GM04503 (cell line): ENCODE results near the gene MBNL2.
A peak's percentile ranks its signal among the peaks of the same experiment; 100 is the strongest.
"Not testable (repeated sequence)": the region's sequence is repeated elsewhere in the genome, so short reads cannot be mapped to it uniquely, and the experiment has no call there.

ENCODE experiments used
- DNase-seq: peaks from one replicate; pipeline ENCODE4 v3.0.0-alpha.2; 2012; ENCODE audit warnings: low read depth

MBNL2 gene, protein sequence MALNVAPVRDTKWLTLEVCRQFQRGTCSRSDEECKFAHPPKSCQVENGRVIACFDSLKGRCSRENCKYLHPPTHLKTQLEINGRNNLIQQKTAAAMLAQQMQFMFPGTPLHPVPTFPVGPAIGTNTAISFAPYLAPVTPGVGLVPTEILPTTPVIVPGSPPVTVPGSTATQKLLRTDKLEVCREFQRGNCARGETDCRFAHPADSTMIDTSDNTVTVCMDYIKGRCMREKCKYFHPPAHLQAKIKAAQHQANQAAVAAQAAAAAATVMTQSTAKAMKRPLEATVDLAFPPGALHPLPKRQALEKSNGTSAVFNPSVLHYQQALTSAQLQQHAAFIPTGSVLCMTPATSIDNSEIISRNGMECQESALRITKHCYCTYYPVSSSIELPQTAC

DNA sequence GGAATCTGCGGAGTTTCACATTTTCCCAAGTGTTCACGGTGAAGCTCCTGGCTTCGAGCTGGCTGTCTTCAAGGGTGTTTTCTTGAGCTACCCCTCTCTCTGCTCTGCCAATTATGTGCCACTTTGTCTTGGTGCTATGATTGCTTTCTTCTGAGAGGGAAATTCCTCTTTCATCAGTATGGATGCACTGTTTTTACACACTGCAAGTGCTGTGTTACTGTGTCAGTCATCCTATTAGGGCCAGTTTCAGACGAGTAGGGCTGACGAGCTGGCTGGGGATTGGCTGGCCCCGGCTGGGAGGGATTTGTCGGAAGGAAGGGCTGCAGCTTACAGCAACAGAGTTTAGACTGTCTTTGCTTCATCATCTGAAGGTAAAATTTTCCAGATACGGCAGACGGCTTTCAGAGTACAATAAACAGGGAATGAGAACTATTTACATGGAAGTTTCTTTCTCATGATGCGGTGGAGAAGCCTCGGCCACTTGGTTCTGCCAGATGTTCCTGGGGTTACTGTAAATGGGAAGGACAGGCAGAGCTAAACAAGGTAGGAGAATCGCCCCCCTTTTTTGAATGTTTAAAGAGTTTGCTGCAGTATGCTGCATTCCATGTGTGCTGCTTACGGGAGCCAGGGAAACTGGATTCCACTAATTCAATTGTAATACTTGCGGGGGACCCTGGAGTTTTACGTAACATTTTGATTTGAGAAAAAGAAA, at the start of gene MBNL2:
TSS of gene MBNL2 (plus strand) at position 345 of the 712 bp plus-strand sequence. CDS start 53,903 bp downstream, outside the sequence.
- DNase-seq, result peak; percentile 69

DNA sequence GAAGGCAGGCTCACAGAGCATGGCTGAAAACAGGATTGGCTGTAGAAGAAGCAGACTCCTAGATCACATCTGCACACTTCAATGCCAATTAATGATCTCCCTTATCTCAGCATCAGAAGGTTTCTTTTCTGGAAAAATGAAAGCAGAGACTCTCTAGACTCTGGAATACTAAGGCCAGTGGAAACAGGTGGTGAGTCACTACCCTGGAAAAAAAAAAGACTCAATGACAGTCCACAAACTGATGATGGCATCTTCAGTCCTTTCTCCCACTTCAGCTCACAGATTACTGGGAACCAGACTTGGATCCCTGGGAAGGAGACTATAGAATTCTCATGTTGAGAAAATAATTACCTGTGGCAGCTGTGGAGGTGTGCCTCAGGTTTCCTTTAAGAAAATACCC, 47.5 kb upstream of the MBNL2 start:
- no peak for DNase-seq

- no peak for DNase-seq
Measured at GRCh38 chr13:97175041-97175440, 47.1 kb upstream of the MBNL2 start.

- DNase-seq, result no peak
Measured at GRCh38 chr13:97179501-97179900, 42.6 kb upstream of the MBNL2 start.

GRCh38 chr13:97182111-97182890, 39.8 kb upstream of the MBNL2 start:
- no peak for DNase-seq

- DNase-seq, result no peak
Measured at GRCh38 chr13:97185291-97185690, 36.8 kb upstream of the MBNL2 start.

GRCh38 chr13:97185751-97186150, 36.4 kb upstream of the MBNL2 start:
- no peak for DNase-seq

DNA sequence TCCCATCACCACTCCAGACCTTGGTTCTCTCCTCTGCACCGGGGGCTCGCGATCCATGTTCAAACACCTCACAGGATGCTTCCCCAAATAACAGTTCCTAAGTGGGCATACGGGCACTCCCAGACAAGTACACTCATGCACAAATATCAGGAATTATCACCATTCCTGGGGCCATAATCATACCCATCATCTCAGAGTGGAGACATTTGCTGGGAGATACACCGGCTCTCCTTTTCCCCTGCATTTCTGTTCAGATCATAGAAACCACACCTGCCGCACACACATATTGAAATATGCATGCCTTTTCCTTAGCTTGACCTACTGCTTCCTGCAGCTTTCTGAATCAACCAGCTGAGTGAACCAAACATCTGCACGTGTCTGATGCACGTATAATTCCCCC, 33.9 kb upstream of the MBNL2 start:
- DNase-seq, result no peak

DNA sequence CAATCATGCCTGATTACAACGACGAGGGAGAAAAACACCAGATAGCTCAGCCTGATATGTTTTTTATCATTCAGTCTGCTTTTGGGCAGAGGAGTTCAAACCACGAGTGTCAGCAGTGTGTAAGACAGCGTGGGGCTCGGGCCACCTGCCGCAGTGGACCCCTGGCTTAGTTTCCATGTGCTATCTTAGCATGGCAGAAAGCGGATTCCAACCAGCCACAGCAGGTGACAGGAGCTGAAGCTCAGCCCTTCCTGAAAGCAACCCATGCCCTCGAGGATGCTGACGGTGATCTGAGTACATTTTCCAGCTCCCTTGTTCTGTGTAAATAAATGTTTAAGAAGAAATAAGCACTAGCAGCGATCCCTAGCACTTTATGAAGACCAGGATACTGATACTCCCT, 32.2 kb upstream of the MBNL2 start:
- no peak for DNase-seq

- DNase-seq, result no peak
Measured at GRCh38 chr13:97191142-97191541, 31.0 kb upstream of the MBNL2 start.

GRCh38 chr13:97191615-97192014, 30.5 kb upstream of the MBNL2 start:
- DNase-seq, result no peak

- no peak for DNase-seq
Measured at GRCh38 chr13:97192166-97192565, 30.0 kb upstream of the MBNL2 start.

DNA sequence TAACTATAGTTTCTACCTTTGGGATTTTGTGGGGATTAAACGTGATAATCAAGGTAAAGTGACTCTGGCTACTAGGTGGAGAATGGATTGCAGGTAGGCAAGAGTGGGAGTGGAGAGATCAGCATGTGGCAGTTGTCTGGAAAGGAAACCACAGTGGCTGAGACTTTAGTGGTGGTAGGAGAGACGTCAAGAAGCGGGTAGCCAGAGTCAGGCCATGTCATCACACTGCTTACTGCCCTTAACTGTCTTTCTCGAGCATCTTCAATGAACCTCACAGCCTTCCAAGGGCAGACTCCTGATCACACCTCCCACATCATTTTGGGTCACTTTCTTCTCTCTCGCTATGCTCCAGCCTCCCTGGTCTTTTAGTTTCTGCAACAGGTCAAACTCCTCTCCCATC, 28.6 kb upstream of the MBNL2 start:
- DNase-seq, result no peak

DNA sequence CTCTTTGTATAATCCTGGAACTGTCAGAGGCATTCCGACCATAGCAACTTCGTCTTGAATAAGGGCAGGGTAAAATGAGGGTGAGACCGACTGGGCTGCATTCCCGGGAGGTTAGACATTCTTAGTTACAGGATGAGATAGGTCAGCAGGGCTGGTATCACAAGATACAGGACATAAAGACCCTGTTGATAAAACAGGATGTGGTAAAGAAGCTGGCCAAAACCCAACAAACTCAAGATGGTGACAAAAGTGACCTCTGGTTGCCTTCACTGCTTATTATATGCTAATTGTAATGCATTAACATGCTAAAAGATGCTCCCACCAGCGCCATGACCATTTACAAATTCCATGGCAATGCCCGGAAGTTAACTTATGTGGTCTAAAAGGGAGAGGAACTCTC, 27.7 kb upstream of the MBNL2 start:
- DNase-seq, result no peak

GRCh38 chr13:97196340-97196739, 25.8 kb upstream of the MBNL2 start:
- DNase-seq, result no peak

GRCh38 chr13:97198753-97199152, 23.4 kb upstream of the MBNL2 start:
- DNase-seq, result no peak

- no peak for DNase-seq
Measured at GRCh38 chr13:97199451-97199850, 22.7 kb upstream of the MBNL2 start.

DNA sequence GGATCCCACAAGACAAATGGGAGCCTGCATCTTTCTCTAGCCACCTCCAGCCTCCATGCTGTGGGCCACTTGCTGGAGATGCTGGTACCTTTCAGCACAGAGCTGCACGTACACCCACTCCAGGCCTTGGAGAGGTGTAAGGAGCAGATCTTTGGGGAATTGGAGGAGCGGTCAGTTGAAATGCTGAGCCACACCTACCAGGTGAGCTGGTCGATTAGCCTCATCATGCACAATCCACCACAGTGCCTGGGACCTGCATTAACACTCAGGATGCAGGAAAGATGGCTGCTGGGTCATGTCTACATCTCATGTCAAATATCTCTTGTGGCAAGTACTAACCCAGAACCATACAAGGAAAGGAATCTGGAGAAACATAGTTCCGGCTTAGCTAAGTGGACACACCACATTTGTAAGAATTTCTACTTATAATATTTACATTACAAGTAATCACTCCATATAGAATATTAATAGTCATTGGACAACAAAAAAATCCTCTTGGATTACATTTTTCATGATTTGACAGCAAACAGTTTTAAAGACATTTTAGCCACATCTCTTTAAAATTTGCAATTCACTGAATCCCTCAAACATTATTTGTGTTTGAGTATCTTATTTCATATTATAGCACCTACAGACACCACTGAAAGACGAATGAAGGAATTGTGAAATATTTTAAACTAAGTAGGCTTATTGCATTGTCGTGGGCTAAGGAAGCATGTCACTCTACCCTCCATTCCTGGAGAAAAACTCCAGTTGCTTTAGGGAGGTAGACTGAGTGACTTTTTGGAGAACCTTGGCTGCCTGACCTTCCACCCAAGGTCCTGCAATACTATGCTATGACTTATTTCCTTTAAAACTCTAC, 21.8 kb upstream of the MBNL2 start:
- no peak for DNase-seq

- DNase-seq, result no peak
Measured at GRCh38 chr13:97202761-97203160, 19.4 kb upstream of the MBNL2 start.

DNA sequence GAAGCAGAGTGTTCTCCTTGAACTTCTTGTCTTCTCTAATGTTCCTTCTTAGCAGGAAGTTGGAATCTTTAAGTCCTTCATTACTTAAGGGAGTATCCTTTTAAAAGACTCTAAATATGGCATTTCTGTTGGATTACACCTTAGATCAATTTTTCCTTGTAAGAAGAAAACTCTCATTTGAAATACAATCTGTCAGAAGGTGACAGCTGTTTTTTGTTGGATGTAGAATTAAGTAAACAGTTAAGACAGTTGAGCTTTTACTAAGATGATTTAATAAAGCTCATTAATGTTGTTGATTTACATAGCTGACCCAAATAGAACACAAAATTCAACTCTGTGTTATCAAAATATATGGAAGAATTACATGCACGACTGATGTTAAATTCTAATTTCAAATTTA, 16.7 kb upstream of the MBNL2 start:
- DNase-seq, result no peak

DNA sequence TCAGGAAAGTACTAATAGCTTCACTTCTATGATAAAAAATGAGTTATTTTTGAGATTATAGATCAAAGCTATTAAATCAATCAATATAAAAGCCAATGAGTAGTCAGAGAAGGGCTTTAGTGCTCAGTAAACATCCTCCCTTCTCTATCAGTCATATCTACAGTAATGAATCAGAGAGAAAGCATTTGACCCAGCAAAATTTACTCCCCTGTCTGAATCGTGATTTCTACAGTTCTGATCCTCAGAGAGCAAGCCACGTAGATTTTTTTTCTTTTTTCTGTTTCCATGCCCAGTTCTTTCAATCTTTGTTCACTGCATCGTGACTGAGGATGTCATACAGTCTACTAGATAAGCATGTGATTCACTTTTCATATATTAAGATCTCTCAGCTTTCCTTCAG, 16.2 kb upstream of the MBNL2 start:
- no peak for DNase-seq

- DNase-seq, result not testable (repeated sequence)
Measured at GRCh38 chr13:97207252-97207651, 14.9 kb upstream of the MBNL2 start.
